Measurements from ENCODE around the gene HHAT. TPM values are rescaled to one million over a fixed set of nuclear protein-coding genes. Genes with fewer than 3 reads are reported as not detected.

HHAT gene
- total and polyA plus RNA-seq, 2 of the 4 experiments (the other 2 are of a cell fraction) = 1.7 to 2.5 TPM

- dilution Hi-C loops (cut with HindIII; ENCODE audit: low sequenced_read_pairs, unreplicated experiment) = no loop called here
These were observed 366.3 kb downstream of the HHAT start for GRCh38 chr1:210695026-210695425.

More at GRCh38 chr1:210695026-210695425, 366.3 kb downstream of the HHAT start:
- no peak overlapping the region for H4K8ac ChIP-seq (ENCODE audit: low read depth in 2 of 2, low read length in 2 of 2)
- H3K27me3 ChIP-seq (ENCODE audit: control insufficient read depth, insufficient read depth, low read length) = no peaks in the 10 kb centered on the region
- H4K20me1 ChIP-seq (ENCODE audit: insufficient read depth, low read length) = no peaks in the 10 kb centered on the region
- no peak overlapping the region for H3K23ac ChIP-seq (ENCODE audit: low read depth, low read length)
- no peak overlapping the region for H3K56ac ChIP-seq (ENCODE audit: extremely low read depth, insufficient read depth, low read length)
- H2AK9ac ChIP-seq (replicated peaks; ENCODE audit: low read depth, low read length, poor library complexity) = no peak overlapping the region
- no peak overlapping the region for H4K91ac ChIP-seq (ENCODE audit: insufficient read depth, low read depth, low read length)
- no peak overlapping the region for H2BK15ac ChIP-seq (ENCODE audit: low read depth, low read length)
- TF ChIP-seq POLR2A (IDR thresholded peaks at IDR 0.05; ENCODE audit: low read depth, low read length) (no peak), RAD21 (IDR thresholded peaks at IDR 0.05; ENCODE audit: low read length) (no peak), RFX5 (IDR thresholded peaks at IDR 0.05; ENCODE audit: low read depth, low read length) (no peak), MAFK (IDR thresholded peaks at IDR 0.05; ENCODE audit: low read depth, low read length) (no peak), ELK1 (IDR thresholded peaks at IDR 0.05; ENCODE audit: borderline replicate concordance, low read depth, low read length) (no peak), MXI1 (IDR thresholded peaks at IDR 0.05; ENCODE audit: borderline replicate concordance, low read depth, low read length) (no peak)
- no peak overlapping the region for H3K4me3 ChIP-seq (ENCODE audit: insufficient read depth, low read depth, low read length)
- BruUV-seq (replicated peaks) = no TSS peak
- H3K14ac ChIP-seq (replicated peaks; ENCODE audit: low read depth, low read length) = no peak overlapping the region
- H3K4me1 ChIP-seq (ENCODE audit: control insufficient read depth, insufficient read depth, low read length) = no peaks in the 10 kb centered on the region
- no peaks in the 10 kb centered on the region for H3K79me1 ChIP-seq (ENCODE audit: low read depth in 1 of 2, low read length in 2 of 2)
- in situ Hi-C loops (cut with MboI; ENCODE audit: low sequenced_read_pairs) = no loop called here
- H3K36me3 ChIP-seq (ENCODE audit: control insufficient read depth, insufficient read depth, low read length) = no peaks in the 10 kb centered on the region
- intact Hi-C loops (cut with micrococcal nuclease) = no loop called here
- ATAC-seq (ENCODE audit: low read depth) (no peak), DNase-seq (peak; percentile 32)
- POLR2A ChIA-PET (ENCODE audit: unreplicated experiment) = no interaction called here
- no peak overlapping the region for H3K4ac ChIP-seq (ENCODE audit: low read depth, low read length)
- no peak overlapping the region for H2AFZ ChIP-seq (replicated peaks; ENCODE audit: low read length, poor library complexity)
- H3K9me3 ChIP-seq (ENCODE audit: control insufficient read depth, insufficient read depth, low read length) = no peaks in the 10 kb centered on the region; the same call in 1 of the 2 replicates
- no peak overlapping the region for H4K5ac ChIP-seq (ENCODE audit: low read depth, low read length)
- H2BK5ac ChIP-seq (ENCODE audit: low read depth, low read length, poor library complexity, severe bottlenecking) = no peak overlapping the region
- H2AK5ac ChIP-seq (ENCODE audit: low read depth, low read length) = no peak overlapping the region
- no peak overlapping the region for H2BK20ac ChIP-seq (ENCODE audit: low read depth, low read length)
- H3K27ac ChIP-seq (ENCODE audit: insufficient read depth, low read length) = no peak overlapping the region
- H3K18ac ChIP-seq (ENCODE audit: low read depth, low read length) = no peak overlapping the region
- no peak overlapping the region for H2BK120ac ChIP-seq (ENCODE audit: low read depth, low read length)
- no CpG with 5 or more reads among the region's 1 CpG for WGBS, 2 experiments (ENCODE audit: extremely low coverage in 2 of 2, insufficient read length in 1 of 2)
- no peak overlapping the region for H3K4me2 ChIP-seq (ENCODE audit: low read depth, low read length)
- no peaks in the 10 kb centered on the region for H3K9me1 ChIP-seq (ENCODE audit: insufficient read depth, low read length)
- H3K9ac ChIP-seq (ENCODE audit: low read depth, low read length) = no peak overlapping the region
- CTCF ChIA-PET = no interaction called here
